A673 (cell line): ENCODE data around the gene LRRTM1. TPM values are rescaled to one million over a fixed set of nuclear protein-coding genes. Genes with fewer than 3 reads are reported as not detected.

Source experiments
- BruUV-seq: library from RNA; stranded (reverse); fragments of 400-500 nt; replicated peaks from 2 replicates; lab custom pipeline; 2021; lab: Mats Ljungman, UMichigan
- CTCF ChIA-PET: fragments of 300-600 bp; sonication (Branson Sonifier 250); formaldehyde crosslinking; loops from one replicate; lab custom pipeline; 2022; ENCODE audit warnings: antibody characterized with exemption; lab: Charles Lee
- POLR2A ChIA-PET: fragments of 300-600 bp; sonication (Branson Sonifier 250); formaldehyde crosslinking; loops from one replicate; lab custom pipeline; 2022; ENCODE audit warnings: antibody characterized with exemption; ENCODE audit not compliant: low non-redundant PET; lab: Charles Lee
- DNase-seq: peaks from one replicate; pipeline ENCODE4 v3.0.0-alpha.2; 2015; ENCODE audit warnings: low spot score
- H3K27ac ChIP-seq: fragments of 200-600 bp; sonication (generic); 2 replicates; pipeline ENCODE4 v1.5.1; 2016; ENCODE audit warnings: mixed run types, low read depth, mild to moderate bottlenecking, mixed read lengths, antibody characterized with exemption, low read length; ENCODE audit not compliant: poor library complexity, severe bottlenecking
- H3K27me3 ChIP-seq: fragments of 200-600 bp; sonication (generic); replicated peaks from 2 replicates; pipeline ENCODE4 v1.6.1; 2017; ENCODE audit warnings: mixed run types, low read depth, mild to moderate bottlenecking, mixed read lengths, antibody characterized with exemption, low read length; ENCODE audit not compliant: insufficient read depth, poor library complexity
- H3K36me3 ChIP-seq: fragments of 200-600 bp; sonication (generic); 2 replicates; pipeline ENCODE4 v1.6.1; 2016; ENCODE audit warnings: mixed run types, mild to moderate bottlenecking, mixed read lengths, antibody characterized with exemption, low read length; ENCODE audit not compliant: insufficient read depth, poor library complexity, severe bottlenecking
- H3K4me1 ChIP-seq: fragments of 200-600 bp; sonication (generic); 2 replicates; pipeline ENCODE4 v1.6.1; 2017; ENCODE audit warnings: mixed run types, mild to moderate bottlenecking, mixed read lengths, antibody characterized with exemption, low read length; ENCODE audit not compliant: insufficient read depth, poor library complexity, severe bottlenecking
- H3K4me3 ChIP-seq: fragments of 200-600 bp; sonication (generic); 2 replicates; pipeline ENCODE4 v1.5.1; 2016; ENCODE audit warnings: low read depth, mixed run types, mild to moderate bottlenecking, mixed read lengths, low read length; ENCODE audit not compliant: poor library complexity, severe bottlenecking
- H3K9me3 ChIP-seq: fragments of 200-600 bp; sonication (generic); 2 replicates; pipeline ENCODE4 v1.6.1; 2016; ENCODE audit warnings: mixed run types, low read depth, mild to moderate bottlenecking, mixed read lengths, antibody characterized with exemption, low read length; ENCODE audit not compliant: poor library complexity, severe bottlenecking
- CTCF ChIP-seq: fragments of 300-800, 200-600 bp; sonication (generic); conservative IDR thresholded peaks from 2 replicates; pipeline ENCODE4 v1.5.1; 2017; ENCODE audit warnings: low read depth, mild to moderate bottlenecking, antibody characterized with exemption, low read length, moderate library complexity, mixed read lengths
- EZH2 ChIP-seq: fragments of 200-600 bp; sonication (generic); IDR thresholded peaks from 2 replicates; pipeline ENCODE4 v1.6.1; 2017; ENCODE audit warnings: borderline replicate concordance, low read depth, mild to moderate bottlenecking, mixed read lengths, antibody characterized with exemption, low read length; ENCODE audit not compliant: poor library complexity, severe bottlenecking
- intact Hi-C: fragments of 100-400 bp; cut with micrococcal nuclease; formaldehyde crosslinking; loops from one replicate; pipeline ENCODE4 v1.10.0; 2022; ENCODE audit not compliant: unreplicated experiment
- total RNA-seq: library from RNA; stranded (reverse); gene quantifications from 2 replicates; pipeline ENCODE4 v1.2.3, GENCODE V29; 2021

The LRRTM1 gene
- total RNA-seq, 1 experiment from 2014 or later, result not detected

- no peaks in the 10 kb centered on the region for H3K36me3 ChIP-seq
- ChIA-PET CTCF (no interaction called here), POLR2A (no interaction called here)
- no TSS peak for BruUV-seq
- H3K4me3 ChIP-seq, result no peak overlapping the region
- H3K9me3 ChIP-seq, result no peaks in the 10 kb centered on the region
- H3K27ac ChIP-seq, result no peak overlapping the region
- no peaks in the 10 kb centered on the region for H3K27me3 ChIP-seq
- TF ChIP-seq CTCF, result no peak
- no peak for TF ChIP-seq EZH2
- no peak for DNase-seq
- H3K4me1 ChIP-seq, result no peaks in the 10 kb centered on the region
- intact Hi-C loops, result no loop called here
Observed at GRCh38 chr2:80252294-80252986, 52.1 kb downstream of the LRRTM1 start.
